GM19351 (cell line): Measurements from ENCODE around the gene CBX5.
"Not testable (repeated sequence)": the region's sequence is repeated elsewhere in the genome, so short reads cannot be mapped to it uniquely, and the experiment has no call there.

Source experiments
- ATAC-seq: cut with Tn5 transposase; IDR thresholded peaks from one replicate; pipeline ENCODE4 v1.9.1; 2021; ENCODE audit warnings: mild to moderate bottlenecking, moderate library complexity; ENCODE audit not compliant: unreplicated experiment

CBX5 gene

DNA sequence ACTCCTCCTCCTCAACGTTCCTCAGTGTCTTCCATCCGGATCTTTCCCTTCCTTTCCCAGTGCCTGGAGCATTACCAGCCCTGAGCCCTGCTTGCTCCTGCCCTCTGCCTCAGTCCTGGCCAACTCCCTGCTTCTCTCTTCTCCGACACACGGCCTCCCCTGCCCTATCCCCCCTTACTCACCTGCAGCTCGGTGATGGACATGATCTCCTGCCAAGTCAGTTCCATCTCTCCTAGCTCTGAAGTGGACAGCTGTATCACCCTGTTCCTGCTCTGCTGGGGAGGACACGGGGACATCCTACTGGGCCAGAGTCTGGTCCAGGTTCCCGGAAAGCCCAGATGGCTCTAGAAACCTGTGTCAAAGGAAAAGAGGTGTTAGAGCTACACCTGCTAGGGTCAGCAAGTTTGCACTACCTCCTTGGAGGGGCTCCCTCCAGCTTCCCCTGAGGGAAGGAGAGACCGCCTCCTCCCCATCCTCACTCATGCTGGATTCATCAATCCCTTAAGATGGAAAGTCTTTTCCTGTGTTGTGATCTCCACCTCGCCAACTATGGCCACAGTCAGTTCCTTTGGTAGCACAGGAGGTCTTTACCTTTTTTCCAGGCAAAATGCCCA is 15.1 kb upstream of the CBX5 start:
- no peak for ATAC-seq

DNA sequence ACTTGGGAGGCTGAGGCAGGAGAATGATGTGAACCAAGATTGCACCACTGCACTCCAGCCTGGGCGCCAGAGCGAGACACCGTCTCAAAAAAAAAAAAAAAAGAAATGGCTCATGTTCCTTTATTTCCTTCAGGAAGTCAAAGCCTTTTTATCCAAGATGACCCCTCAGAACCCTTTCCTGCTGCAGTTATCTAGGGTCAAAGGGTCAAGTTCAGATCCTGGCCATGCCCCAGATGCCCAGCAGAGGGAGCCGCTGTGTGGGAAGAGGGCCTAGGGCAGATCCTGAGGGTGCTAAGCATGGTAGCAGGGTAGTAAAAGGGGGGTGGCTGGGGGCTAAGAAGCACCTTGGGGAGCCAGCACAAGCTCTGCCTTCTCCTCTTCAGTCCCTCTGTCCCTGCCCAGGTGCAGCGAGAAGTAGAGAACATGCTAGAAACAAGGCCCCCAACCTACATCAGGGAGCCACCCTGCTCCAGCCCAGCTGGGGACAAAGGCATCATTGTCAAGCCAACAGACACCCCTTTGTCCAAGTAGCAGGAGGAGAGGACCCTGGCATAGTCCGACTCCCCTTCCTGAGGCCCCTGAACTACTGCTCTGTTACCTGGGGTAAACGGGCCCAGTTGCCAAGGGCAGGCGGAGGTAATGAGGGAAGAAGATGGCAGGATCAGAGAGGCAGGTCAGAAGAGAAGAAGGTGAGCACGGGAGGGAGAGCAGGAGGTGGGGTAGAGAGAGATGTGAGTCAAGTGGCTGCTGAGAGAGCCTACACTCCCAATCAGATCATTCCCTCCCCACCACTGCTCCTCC is 14.4 kb upstream of the CBX5 start:
- ATAC-seq = peak; percentile 61

DNA sequence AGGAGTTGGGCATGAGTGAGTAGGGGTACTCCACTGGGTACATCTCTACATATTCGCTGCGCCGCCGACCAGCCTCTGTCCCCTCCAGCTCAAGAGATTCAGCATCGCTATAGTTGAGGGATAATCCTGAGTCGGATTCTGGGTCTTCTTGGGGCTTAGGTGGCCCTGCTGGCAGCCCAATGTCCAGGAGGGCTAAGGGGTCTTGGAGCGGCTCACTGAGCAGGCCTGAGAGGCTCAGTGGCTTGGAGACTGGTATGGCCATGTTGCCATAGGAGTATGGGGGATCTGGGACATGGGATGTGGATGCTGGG is 13.0 kb upstream of the CBX5 start:
- ATAC-seq = no peak

DNA sequence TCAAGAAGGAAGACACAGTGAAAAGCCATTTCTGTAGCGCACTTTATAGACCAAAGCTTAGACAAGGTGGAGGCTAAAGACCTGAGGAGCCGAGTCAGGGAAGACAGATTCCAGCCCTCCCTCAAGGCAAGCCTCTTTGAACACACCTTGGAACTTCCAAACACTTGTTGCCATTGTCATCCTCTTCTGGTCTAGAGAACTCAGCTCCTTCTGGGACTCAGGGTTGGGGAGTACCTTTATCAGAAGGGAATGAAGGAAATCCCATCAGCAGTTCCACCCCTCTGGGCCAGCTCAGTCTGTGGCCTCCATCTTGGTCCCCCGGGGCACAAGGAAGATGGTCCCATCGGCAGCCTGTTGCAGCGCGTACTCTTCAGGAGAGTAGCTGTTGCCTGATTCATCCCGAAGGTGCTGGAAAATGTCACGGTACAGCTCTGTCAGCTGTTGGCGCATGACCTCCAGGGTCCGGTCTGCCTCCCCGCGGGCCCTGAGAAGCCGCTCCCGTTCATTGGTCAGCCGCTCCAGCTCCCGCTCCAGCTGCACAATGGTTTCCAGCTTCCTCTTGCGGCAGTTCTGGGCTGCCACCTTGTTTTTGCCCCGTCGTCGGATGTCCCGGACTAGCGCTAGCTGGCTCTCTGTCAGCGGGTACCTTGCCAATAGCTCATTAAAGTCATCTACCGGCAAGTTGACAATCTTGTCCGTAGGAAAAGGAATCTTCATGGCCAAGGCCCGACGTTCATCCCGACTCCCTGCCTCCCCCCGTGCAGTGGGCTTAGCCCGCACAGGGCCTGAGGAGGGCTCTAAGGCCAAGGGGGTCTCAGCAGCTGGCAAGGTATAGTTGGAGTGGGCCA is 12.4 kb upstream of the CBX5 start:
- no peak for ATAC-seq

DNA sequence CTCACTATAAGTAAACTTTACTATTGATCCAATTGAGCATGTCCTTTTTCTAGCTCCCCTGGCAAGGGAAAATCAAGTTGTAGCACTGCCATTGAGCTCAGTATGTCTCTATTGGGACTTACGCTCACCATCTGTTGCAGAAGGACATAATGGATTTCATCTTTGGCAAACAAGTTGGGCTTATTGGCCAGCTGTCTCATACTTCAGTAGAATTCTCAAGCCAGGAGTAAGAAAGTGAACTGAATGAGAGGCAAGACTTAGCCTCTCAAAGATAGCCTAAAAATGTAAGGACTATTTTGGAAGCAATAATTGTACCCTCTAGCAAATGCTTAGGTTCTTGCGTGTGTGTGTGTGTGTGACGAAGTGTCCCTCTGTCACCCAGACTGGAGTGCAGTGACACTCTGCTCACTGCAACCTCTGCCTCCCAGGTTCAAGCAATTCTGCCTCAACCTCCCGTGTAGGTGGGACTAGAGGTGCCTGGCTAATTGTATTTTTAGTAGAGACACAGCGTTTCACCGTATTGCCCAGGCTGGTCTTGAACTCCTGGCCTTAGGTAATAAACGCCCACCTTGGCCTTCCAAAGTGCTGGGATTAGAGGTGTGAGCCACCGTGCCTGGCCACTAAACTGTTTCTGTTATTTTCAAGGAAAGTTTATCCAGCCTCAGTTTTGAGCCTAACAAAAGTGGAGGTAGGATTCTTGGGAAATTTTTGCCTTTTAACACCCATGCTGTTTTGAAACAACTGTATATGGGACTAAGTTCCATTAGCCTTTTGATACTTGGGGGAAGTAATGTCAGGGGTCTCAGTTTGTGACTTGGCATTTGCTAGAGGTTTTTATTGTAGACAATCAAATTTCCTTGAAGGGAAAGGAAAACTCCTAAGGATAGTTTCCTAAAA is 7.6 kb upstream of the CBX5 start:
- ATAC-seq = no peak

DNA sequence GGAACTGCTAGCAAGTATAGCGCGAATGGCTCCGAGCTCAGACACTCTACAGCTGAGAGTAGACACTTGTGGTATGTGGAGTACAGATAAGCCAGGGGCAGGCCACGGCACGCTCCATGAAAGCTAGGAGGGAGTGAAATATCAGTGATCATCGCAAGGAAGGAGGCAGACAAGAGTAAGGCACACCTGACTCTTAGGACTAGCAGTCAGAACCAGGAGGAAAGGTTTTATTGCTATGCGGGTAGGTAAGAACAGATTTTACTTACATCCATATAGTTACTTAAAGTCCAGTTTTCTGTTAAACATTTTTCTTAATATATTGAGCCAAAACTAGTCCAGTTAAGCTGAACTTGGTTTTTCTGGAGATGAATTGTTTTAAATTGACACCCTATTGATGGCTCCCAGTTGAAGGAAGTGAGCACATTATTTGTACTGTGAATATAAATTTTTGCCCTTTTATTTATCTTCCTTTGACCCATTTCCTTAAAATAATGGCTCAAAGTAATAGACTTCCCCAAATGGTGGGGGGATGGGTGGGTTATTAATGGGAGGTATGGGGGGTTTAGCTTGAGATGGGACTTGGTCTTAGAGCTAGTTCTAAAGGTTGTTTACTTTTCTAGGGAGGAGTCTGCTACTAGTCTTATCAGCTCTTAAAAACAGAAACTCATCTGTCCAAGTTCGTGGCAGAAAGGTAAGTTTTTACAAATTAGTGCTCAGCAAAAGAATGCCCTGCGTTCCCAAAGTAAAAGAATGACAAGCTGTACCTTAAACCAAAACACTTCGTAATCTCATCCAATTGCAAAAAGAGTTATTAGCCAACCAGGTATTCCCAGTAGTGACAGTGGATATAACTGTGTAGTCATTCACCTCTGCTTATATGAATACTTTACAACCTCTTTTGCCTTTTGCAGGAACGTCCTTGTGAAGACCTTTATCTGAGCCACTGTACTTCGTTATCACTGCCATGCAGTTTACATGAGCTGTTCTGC is 6.4 kb upstream of the CBX5 start:
- ATAC-seq = no peak

DNA sequence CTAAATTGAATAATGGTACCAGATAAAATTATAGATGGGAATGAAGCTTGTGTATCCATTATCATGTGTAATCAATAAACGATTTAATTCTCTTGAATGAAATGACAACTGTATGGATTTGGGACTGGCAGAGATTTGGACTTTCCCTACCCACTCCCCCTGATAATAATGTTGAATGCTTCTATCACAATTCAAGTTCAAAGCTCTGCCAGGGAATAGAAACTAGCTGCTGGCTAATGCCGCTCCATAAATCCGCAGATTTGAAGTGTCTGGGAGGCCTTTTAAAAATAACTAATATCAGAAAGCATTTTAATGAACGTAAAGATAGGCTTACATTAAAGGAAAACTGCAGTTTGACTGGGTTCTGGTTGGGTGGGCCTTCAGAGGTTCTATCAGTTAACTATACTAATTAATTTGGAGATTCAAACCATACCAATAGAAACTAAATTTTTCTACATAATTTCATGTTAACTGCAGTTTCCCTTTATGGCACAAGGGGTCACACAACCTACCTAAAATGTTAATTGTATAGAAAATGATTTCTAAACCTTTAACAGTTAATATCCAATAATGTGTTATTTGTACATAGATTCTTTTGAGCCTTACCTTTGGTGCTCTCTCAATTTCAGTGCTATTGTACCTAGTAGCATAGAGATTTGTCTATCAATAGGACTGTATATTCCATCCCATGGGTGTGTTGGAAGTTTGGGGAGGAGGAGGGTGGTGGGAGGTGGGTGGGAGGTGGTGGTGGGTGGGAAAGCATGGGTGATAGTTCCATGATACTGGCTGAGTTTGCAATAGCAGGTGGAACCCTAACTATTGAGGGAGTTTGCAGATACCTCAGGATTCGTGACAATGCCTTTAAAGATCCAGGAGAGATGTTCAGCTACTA is 5.5 kb upstream of the CBX5 start:
- ATAC-seq = no peak

DNA sequence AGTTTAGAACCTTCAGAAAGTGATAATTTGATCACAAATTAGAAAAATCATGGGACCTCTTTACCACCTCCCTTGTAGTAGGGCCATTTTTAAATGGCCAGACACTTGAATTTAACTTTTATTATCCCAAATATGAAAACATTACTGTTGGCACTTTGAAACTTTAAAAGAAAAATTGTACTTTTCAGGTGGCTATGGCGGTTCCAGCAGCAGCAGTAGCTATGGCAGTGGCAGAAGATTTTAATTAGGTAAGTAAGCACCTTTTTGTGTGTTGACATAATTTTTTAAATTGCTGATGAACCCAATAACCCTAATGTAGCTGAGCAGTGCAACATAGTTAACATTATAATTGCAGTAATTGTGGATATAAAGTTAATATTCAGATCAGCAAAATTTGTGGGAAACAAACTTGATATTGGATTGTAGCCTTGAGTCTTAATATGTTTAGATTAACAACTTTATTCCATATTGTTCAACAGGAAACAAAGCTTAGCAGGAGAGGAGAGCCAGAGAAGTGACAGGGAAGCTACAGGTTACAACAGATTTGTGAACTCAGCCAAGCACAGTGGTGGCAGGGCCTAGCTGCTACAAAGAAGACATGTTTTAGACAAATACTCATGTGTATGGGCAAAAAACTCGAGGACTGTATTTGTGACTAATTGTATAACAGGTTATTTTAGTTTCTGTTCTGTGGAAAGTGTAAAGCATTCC is 4.3 kb upstream of the CBX5 start:
- ATAC-seq = not testable (repeated sequence)

DNA sequence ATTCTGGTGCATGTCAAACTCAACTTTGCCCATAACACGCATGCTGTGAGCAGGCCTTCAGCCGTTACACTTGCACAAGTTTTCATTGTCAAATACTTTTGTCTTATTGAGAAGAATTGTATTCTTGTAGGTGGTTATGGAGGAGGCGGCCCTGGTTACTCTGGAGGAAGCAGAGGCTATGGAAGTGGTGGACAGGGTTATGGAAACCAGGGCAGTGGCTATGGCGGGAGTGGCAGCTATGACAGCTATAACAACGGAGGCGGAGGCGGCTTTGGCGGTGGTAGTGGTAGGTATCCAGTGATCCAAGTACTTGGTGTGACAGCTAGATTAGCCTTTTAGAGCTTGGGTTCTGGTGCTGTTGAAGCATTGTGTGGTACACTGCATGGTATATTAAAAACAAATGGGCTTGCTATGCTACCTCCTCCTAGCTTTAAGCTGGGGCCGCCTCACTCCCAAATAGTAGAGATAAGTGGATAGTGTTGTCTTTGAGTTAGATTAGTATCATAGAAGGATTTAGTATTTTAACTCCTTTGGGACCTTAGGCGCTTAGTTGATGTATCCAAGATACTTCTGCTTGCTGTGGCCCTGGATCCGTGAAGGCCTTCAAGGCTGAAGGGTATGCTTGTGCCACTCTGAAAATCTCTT is 3.1 kb upstream of the CBX5 start:
- ATAC-seq = no peak

DNA sequence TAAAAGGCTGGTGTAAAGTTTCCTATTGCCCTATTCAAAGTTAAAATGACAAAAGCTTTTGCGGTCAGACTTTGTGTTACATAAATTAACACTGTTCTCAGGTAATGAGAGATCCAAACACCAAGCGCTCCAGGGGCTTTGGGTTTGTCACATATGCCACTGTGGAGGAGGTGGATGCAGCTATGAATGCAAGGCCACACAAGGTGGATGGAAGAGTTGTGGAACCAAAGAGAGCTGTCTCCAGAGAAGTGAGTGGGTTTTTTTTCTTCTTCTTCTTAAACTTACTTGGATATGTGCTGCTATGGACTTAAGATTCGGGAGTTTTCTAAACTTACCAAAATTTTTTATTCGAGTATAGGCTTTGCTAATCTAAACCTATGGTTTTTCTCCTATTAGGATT is 1.8 kb upstream of the CBX5 start:
- ATAC-seq = not testable (repeated sequence)

DNA sequence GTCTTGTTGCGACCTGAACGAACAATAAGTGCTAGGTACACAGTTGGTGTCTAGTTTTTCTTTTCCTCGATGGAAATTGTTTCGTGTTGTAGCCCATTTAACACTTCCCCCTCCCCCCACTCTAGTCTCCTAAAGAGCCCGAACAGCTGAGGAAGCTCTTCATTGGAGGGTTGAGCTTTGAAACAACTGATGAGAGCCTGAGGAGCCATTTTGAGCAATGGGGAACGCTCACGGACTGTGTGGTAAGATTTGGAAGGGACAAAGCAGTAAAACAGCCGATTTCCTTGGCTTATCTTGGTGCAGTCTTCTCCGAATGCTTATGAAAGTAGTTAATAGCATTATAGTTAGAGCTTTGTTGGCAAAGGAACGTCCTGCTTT is 1.3 kb upstream of the CBX5 start:
- not testable (repeated sequence) for ATAC-seq

DNA sequence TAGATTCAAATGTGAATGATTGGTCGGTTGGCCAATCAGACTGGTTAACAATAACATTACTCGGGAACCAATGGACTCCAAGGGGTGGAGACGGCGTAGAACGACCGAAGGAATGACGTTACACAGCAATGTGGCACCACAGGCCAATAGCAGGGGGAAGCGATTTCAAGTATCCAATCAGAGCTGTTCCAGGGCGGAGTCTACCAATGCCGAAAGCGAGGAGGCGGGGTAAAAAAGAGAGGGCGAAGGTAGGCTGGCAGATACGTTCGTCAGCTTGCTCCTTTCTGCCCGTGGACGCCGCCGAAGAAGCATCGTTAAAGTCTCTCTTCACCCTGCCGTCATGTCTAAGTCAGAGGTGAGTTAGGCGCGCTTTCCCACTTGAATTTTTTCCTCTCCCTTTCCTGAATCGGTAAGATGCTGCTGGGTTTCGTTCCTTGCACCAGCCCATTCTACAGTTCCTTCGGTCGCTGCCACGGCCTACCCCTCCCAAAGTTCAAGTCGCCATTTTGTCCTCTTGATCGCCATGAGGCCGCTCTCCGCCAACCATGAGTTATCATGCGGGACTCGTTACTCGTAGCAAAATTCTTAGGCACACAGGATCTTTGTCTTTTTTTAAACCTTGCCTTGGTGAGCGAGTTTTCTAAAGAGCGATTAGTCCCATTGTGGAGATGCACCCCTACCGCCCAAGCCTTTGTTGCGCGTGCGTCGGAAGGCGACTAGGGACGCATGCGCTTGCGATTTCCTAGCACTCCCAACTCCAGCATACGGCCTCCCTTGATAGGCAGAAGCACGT is 742 bp upstream of the CBX5 start, which contains the start of gene HNRNPA1:
TSS of gene HNRNPA1 (plus strand) at position 259 of the 793 bp plus-strand sequence. CDS start at position 341, 82 bp downstream.
- ATAC-seq = peak; percentile 87

DNA sequence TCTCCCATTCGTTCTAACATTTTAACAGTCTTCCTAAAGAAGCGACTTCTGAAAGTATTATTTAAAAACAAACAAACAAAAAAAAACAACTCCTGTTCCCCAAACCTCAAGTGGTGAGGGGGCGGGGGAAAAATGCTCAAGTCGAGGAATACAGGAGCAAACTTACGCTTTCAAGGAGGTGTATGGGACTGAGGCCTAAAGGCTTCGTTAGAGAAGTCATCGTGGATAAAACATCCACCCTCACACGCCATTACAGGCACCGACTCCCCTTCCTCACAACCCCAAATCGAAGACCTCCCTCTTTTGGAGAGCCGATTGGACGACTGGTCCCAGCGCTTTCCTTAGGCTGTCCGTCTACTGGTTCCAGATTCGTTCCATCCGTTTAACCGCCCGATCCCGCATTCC is 693 bp downstream of the CBX5 start:
- no peak for ATAC-seq

DNA sequence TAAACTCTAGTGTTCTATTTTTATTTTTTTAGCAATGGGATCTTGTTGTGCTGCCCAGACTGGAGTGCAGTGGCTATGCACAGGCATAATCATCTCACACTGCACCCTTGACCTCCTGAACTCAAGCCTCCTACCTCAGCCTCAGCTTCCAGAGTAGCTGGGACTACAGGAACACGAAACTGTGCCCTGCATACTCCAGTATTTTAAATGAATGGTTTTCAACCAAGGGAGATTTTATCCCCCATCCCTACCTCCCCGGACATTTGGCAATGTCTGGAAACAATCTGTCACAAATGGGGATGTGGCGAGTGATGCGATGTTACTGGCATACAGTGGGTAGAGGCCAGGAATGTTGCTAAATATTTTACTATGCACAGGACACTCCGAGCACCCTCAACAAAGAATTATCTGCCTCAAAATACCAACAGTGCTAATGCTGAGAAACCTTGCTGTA is 2.1 kb downstream of the CBX5 start:
- ATAC-seq = no peak

DNA sequence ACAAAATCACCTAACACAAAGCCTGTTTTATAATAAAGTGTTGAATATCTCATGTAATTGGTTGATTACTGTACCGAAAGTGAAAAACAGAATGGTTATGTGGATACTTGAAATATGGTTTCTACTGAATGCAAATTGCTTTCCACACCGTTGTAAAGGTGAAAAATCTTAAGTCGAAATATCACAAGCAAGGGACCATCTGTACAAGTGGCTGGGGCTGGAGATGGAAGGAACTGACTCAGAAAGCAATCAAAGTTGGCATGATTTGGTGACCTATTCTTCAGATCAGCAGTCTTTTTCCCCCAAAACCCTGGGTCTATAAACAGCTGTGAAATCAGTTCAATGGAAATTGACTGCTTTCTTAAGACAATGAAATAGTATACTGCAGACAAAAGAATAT is 3.6 kb downstream of the CBX5 start:
- ATAC-seq = no peak

DNA sequence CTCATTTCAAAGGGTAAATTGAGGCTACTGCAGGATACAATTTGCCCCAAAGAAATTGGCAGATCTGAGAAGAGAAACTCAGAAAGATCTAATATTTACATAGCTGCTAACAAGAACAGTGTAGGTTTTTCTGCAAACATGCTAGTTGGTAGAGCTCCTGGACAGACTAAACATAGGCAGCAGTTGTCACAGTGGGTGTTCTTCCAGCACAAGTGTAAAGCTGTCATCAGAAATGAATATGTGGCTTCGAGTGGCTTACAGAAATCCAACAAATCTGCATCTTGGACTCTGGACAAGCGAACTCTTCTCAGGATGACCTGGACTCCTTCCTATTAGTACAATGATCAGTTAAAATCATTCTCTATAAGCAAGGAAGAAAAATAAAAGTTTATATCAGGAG is 5.9 kb downstream of the CBX5 start:
- ATAC-seq = no peak

DNA sequence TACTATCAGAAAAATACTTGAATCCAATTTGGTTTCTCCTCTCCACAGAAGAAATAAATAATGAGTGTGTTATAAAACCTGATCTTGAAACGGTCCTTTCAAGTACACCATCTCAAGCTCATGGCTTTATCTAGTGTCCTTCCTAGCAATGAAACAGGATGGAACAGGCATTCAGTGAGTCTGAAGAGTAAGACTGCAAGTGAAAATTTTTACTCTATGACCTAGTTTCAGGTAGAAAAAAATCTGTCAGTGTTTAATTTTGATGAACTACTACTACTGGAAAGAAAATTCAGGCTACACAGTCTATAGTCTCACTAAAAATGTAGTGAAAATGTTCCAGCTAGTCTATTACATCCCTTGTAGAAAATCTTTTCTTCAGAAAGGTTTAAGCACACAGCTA is 7.7 kb downstream of the CBX5 start:
- no peak for ATAC-seq
